Myocyte (in vitro differentiated cells): ENCODE data around the gene NEMP2. TPM values are rescaled to one million over a fixed set of nuclear protein-coding genes. Genes with fewer than 3 reads are reported as not detected.

Experiments used
- DNase-seq: peaks from one replicate; pipeline ENCODE4 v3.0.0-alpha.2; 2012; ENCODE audit warnings: low read depth
- total RNA-seq: library from RNA; depleted of rRNA; stranded (reverse); fragments of >200 nt; gene quantifications from 2 replicates; pipeline ENCODE4 v1.2.3, GENCODE V29; 2014

Gene NEMP2
- total RNA-seq, 1 donor from 2014 or later: 4.7 TPM

- DNase-seq: no peak
Observed at GRCh38 chr2:190561094-190561493, 26.6 kb upstream of the NEMP2 start.

- no peak for DNase-seq
Observed at GRCh38 chr2:190554357-190555006, 20.0 kb upstream of the NEMP2 start.

GRCh38 chr2:190553254-190553653, 18.7 kb upstream of the NEMP2 start:
- peak; percentile 28 for DNase-seq

- peak; percentile 7 for DNase-seq
Observed at GRCh38 chr2:190551928-190552327, 17.4 kb upstream of the NEMP2 start.

GRCh38 chr2:190550137-190550536, 15.6 kb upstream of the NEMP2 start:
- no peak for DNase-seq

GRCh38 chr2:190547886-190548285, 13.4 kb upstream of the NEMP2 start:
- no peak for DNase-seq

- no peak for DNase-seq
Observed at GRCh38 chr2:190546734-190547133, 12.2 kb upstream of the NEMP2 start.

GRCh38 chr2:190545555-190546385, 11.2 kb upstream of the NEMP2 start:
- DNase-seq: peak; percentile 15

GRCh38 chr2:190545093-190545492, 10.6 kb upstream of the NEMP2 start:
- peak; percentile 11 for DNase-seq

GRCh38 chr2:190540048-190540447, 5.5 kb upstream of the NEMP2 start:
- no peak for DNase-seq

GRCh38 chr2:190538201-190538600, 3.7 kb upstream of the NEMP2 start:
- DNase-seq: no peak

GRCh38 chr2:190537765-190538164, 3.2 kb upstream of the NEMP2 start:
- DNase-seq: no peak

GRCh38 chr2:190535586-190535985, 1.1 kb upstream of the NEMP2 start:
- no peak for DNase-seq

GRCh38 chr2:190535121-190535439, 558 bp upstream of the NEMP2 start:
- DNase-seq: no peak

GRCh38 chr2:190533968-190534309, 583 bp downstream of the NEMP2 start:
- DNase-seq: no peak

GRCh38 chr2:190533175-190533967, 1.2 kb downstream of the NEMP2 start:
- peak; percentile 19 for DNase-seq

- DNase-seq: no peak
Observed at GRCh38 chr2:190532581-190532980, 1.9 kb downstream of the NEMP2 start.

- DNase-seq: peak; percentile 22
Observed at GRCh38 chr2:190530248-190530900, 4.1 kb downstream of the NEMP2 start.

- DNase-seq: no peak
Observed at GRCh38 chr2:190529486-190530247, 4.9 kb downstream of the NEMP2 start.

- DNase-seq: no peak
Observed at GRCh38 chr2:190528521-190529001, 6.0 kb downstream of the NEMP2 start.

GRCh38 chr2:190527918-190528317, 6.6 kb downstream of the NEMP2 start:
- no peak for DNase-seq
